Fibroblast of pulmonary artery (primary cell): Measurements from ENCODE around the gene POLK.

ENCODE experiments used
- DNase-seq: peaks from one replicate; pipeline ENCODE4 v3.0.0-alpha.2; 2010; ENCODE audit warnings: low read depth
- H3K4me3 ChIP-seq: replicated peaks from 2 replicates; pipeline ENCODE4 v1.5.1; 2011; ENCODE audit warnings: low read depth, mild to moderate bottlenecking, control low read depth, low read length, moderate library complexity
- TF ChIP-seq, protein P1 (sequence below): IDR thresholded peaks from 2 replicates; pipeline ENCODE4 v1.5.1; 2011; ENCODE audit warnings: mild to moderate bottlenecking, control low read depth, low read length, inconsistent platforms; ENCODE audit errors: missing control alignments

The POLK gene

DNA sequence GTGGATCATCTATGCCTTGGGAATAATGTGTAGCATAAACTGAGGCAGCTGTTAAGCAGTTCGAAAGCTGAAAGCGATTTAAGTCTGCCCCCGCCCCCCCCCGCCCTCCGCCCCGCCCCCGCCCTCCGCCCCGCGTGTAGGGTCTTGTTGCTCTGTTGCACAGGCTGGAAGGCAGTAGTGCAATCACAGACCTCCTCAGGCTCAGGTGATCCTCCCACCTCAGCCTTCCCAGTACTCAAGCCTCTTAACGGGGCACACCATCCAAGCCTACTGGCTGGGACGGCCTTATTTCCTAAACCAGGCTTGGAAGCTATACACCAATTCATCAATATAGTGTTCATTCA lies 100.5 kb downstream of the POLK start:
- H3K4me3 ChIP-seq: peak overlapping the region; percentile 57
- TF ChIP-seq, protein P1, sequence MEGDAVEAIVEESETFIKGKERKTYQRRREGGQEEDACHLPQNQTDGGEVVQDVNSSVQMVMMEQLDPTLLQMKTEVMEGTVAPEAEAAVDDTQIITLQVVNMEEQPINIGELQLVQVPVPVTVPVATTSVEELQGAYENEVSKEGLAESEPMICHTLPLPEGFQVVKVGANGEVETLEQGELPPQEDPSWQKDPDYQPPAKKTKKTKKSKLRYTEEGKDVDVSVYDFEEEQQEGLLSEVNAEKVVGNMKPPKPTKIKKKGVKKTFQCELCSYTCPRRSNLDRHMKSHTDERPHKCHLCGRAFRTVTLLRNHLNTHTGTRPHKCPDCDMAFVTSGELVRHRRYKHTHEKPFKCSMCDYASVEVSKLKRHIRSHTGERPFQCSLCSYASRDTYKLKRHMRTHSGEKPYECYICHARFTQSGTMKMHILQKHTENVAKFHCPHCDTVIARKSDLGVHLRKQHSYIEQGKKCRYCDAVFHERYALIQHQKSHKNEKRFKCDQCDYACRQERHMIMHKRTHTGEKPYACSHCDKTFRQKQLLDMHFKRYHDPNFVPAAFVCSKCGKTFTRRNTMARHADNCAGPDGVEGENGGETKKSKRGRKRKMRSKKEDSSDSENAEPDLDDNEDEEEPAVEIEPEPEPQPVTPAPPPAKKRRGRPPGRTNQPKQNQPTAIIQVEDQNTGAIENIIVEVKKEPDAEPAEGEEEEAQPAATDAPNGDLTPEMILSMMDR: no peak
- DNase-seq: no peak

GRCh38 chr5:75612901-75613300 lies 101.2 kb downstream of the POLK start:
- DNase-seq: no peak
- TF ChIP-seq, protein P1: no peak
- no peak overlapping the region for H3K4me3 ChIP-seq

- no peak overlapping the region for H3K4me3 ChIP-seq
- DNase-seq: no peak
- TF ChIP-seq, protein P1: no peak
These were observed 102.5 kb downstream of the POLK start for GRCh38 chr5:75614176-75614575.

- H3K4me3 ChIP-seq: no peak overlapping the region
- DNase-seq: no peak
- TF ChIP-seq, protein P1: no peak
These were observed 104.7 kb downstream of the POLK start for GRCh38 chr5:75616371-75616881.

- peak; percentile 54 for DNase-seq
- TF ChIP-seq, protein P1: no peak
- H3K4me3 ChIP-seq: no peak overlapping the region
These were observed 105.4 kb downstream of the POLK start for GRCh38 chr5:75616971-75617621.

DNA sequence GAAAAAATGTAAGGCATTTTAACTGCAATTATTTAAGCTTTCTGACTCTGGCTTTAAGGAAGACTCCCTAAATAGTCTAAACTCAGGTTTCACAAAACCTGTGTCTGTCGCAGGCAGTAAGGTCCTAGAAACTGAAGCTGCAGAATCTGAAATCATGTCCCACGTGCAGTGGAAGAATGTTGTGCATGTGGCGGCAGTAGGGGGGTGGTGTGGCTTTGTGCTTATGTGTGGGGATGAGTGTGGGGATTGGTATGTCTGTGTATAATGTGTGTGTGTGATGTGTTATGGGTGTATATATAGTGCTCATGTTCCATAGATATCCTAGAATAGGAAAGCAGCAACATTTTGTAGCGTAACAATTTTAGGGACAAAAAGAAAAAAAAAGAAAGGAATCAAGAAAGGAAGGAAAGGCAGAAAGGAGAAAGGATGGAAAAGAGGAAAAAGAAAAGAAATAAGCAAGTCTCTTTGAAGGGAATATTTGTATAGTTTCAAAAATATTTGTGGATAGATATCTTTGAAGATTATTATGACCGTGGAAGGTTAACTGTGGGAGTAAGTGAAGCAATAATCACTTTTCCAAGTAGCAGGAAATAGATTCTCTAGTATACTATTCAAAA lies 106.2 kb downstream of the POLK start:
- DNase-seq: peak; percentile 56
- H3K4me3 ChIP-seq: no peak overlapping the region
- TF ChIP-seq, protein P1: no peak
